GM19351 (cell line): ENCODE results near the gene RHBDL1.
A peak's percentile ranks its signal among the peaks of the same experiment; 100 is the strongest.

ENCODE experiments used
- ATAC-seq: cut with Tn5 transposase; IDR thresholded peaks from one replicate; pipeline ENCODE4 v1.9.1; 2021; ENCODE audit warnings: mild to moderate bottlenecking, moderate library complexity; ENCODE audit not compliant: unreplicated experiment

RHBDL1 gene

GRCh38 chr16:636206-637080, 39.0 kb upstream of the RHBDL1 start, which contains the start of gene METTL26:
Gene METTL26, minus strand, starts transcription at chr16:636305. Its CDS starts 15 bp downstream, at chr16:636290.
- peak; percentile 80 for ATAC-seq

- ATAC-seq, result no peak
These were observed 38.1 kb upstream of the RHBDL1 start for GRCh38 chr16:637081-638018.

- no peak for ATAC-seq
These were observed 37.4 kb upstream of the RHBDL1 start for GRCh38 chr16:638034-638543.

- no peak for ATAC-seq
These were observed 36.6 kb upstream of the RHBDL1 start for GRCh38 chr16:638836-639235.

- ATAC-seq, result no peak
These were observed 34.9 kb upstream of the RHBDL1 start for GRCh38 chr16:640614-641013.

- ATAC-seq, result peak; percentile 46
These were observed 33.9 kb upstream of the RHBDL1 start, which contains the start of gene MCRIP2 for GRCh38 chr16:641326-642188. Gene MCRIP2, plus strand, starts transcription at chr16:641828. Its CDS starts 164 bp downstream, at chr16:641992.

- peak; percentile 55 for ATAC-seq
These were observed 33.1 kb upstream of the RHBDL1 start for GRCh38 chr16:642189-643049.

GRCh38 chr16:643050-643368, 32.5 kb upstream of the RHBDL1 start:
- ATAC-seq, result no peak

GRCh38 chr16:644556-644955, 30.9 kb upstream of the RHBDL1 start:
- ATAC-seq, result no peak

GRCh38 chr16:645852-646678, 29.4 kb upstream of the RHBDL1 start:
- no peak for ATAC-seq

- ATAC-seq, result no peak
These were observed 28.7 kb upstream of the RHBDL1 start for GRCh38 chr16:646679-647172.

GRCh38 chr16:647173-647902, 28.1 kb upstream of the RHBDL1 start:
- ATAC-seq, result no peak

- ATAC-seq, result peak; percentile 2
These were observed 27.2 kb upstream of the RHBDL1 start for GRCh38 chr16:648071-648780.

- ATAC-seq, result peak; percentile 86
These were observed 26.5 kb upstream of the RHBDL1 start, which contains the start of gene WDR90 for GRCh38 chr16:648781-649589. Gene WDR90, plus strand, starts transcription at chr16:649365. Its CDS starts 52 bp downstream, at chr16:649417.

GRCh38 chr16:649631-650030, 25.8 kb upstream of the RHBDL1 start:
- ATAC-seq, result peak; percentile 14

- ATAC-seq, result no peak
These were observed 23.6 kb upstream of the RHBDL1 start for GRCh38 chr16:651844-652243.
